Urothelium cell line (cell line): ENCODE data around the gene LYPLAL1.
A peak's percentile ranks its signal among the peaks of the same experiment; 100 is the strongest.
"Not testable (repeated sequence)": the region's sequence is repeated elsewhere in the genome, so short reads cannot be mapped to it uniquely, and the experiment has no call there.

Source experiments
- DNase-seq: peaks from one replicate; pipeline ENCODE4 v3.0.0; 2011; ENCODE audit warnings: low spot score, mixed read lengths
- FAIRE-seq: peaks from 2 replicates; lab custom pipeline; 2011; peaks lifted over from hg19 to GRCh38; lab: Jason Lieb, UNC

LYPLAL1 gene

DNA sequence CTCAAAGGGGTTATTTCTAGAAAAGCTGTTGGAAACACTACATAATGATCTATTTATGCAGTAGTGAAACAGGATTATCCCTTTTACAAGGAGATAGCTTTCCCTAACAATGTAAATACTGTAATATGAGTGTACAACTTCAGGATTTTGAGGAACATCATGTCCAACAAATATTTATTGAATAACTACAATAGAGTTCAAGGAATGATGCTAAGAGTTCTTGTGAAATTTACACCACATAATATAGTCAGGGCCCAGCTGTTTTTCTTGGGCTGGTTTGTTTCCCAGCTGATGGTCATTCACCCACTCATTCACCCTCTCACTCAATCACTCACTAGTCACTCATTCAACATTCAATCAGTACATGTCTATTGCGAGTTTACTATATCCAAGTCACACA lies 12.3 kb upstream of the LYPLAL1 start:
- no peak for DNase-seq
- FAIRE-seq: no peak

DNA sequence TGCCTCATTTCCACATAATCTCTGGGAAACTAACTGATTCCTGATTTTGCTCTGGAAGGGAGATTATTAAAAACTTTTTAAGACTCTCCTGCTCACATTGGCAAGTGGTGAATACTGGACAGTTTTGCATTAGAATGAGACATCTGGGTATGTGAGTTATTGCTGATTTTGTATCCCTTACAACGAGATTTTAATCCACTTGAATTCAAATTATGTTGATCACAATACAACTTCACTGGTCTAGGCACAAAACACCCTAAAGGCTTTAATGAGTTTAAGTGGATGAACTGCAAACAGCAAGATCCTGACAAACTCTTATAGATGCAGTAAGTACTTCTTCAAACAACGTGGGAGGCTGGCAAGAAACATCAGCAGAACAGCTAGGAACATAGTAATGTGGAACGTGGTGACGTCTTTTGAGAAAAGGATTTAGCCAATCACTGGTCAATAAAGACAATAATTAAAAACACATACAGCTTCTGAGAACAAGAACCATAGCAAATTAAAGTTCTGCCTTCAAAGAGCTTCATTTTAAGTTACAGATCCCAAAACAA lies 10.2 kb upstream of the LYPLAL1 start:
- FAIRE-seq (no peak), DNase-seq (no peak)

DNA sequence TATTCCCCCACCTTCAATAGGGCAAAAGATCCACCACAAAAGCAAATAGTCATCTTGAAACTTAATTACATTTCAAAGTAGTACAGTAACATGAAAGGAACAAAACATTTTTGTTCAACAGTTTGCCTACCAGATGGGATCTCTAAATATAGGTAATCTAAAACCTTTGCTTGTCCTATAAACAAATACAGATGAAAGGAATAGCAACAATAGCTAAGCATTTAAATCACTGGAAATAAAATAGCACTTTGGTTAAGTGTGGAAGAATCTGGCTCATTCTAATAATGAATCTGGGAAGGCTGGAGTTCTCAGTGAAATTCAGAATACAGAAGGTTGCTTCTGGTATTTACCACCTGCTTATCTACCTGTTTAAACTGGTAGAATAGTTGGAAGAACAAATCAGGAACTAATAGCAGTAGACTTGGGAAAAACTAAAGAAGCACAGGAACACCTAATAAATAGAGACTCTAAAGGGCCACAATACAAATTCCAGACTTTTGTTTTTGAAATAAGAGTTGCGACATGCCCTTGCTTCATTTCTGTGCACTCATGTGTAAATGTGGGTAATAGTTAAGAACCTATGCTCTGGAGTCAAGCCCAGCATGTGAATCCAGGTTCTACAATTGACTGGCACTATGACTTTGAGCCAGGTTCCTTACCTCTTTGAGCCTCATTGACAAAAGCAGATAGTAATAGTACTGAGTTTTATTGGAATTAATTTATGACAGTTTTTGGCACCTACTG lies 2.3 kb upstream of the LYPLAL1 start:
- FAIRE-seq: no peak
- DNase-seq: no peak

DNA sequence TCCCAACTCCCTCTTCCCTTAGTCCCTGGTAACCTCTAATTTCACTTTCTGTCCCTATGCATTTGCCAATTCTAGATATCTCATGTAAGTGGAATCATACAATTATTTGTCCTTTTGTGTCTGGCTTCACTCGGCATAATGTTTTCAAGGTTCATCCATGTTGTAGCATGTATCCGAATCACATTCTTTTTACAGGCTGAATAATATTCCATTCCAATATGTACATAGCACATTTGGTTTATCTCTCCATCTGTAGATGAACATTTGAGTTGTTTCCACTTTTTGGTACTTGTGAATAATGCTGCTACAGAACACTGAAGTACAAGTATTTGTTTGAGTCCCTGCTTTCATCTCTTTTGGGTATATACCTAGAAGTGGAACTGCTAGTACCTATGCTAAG lies 857 bp upstream of the LYPLAL1 start:
- no peak for FAIRE-seq
- DNase-seq: no peak

DNA sequence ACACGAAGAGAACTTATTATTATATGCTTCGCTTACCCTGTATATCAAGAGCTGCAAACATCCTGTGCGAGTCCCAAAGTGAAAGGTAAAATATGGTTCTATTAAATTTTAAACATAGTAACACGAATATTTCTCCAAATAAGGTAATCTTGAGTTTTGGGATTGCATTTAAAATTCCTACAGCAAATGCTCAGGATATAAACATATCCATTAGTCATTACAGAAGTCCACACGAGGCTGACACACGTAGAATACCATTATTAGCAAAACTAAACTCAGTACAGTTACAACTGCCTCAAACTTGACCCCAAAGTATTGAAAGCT lies 282 bp upstream of the LYPLAL1 start:
- no peak for DNase-seq
- FAIRE-seq: no peak

DNA sequence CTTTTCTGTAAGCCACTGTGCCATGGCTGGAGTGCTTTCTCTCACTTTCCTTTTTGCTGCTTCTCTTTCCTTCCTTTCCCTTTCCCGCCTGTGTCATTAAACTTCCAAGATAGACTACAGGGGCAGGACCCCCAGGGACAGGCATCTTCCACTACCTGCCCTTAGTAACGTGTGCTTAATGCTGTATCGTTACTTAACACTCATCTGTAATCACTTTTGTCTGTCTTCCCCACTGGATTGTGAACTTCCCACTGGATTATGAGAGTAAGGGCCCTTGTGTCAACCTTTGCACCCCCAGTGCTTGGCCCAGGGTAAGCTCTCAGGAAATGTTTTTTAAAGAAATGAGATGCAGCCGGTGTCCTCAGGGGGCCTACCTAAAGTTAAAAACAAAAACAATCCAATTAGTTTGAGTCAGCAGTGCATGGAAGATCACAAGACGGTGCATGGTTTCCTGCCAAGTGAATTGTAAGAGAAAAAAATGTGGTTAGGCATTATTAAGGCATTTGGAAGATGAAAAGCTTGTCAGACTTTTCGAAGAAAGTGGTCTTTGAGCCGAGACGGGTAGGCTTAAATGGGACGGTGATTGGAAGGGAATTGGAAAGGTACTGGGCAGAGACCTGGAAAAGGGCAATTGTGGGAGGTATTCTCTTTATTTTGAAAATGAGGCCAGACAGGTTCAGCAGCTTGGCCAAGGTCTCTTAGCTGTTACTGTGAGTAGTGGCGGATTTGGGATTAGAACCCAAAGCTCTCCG lies 958 bp downstream of the LYPLAL1 start:
- DNase-seq: peak; percentile 8
- FAIRE-seq: no peak

DNA sequence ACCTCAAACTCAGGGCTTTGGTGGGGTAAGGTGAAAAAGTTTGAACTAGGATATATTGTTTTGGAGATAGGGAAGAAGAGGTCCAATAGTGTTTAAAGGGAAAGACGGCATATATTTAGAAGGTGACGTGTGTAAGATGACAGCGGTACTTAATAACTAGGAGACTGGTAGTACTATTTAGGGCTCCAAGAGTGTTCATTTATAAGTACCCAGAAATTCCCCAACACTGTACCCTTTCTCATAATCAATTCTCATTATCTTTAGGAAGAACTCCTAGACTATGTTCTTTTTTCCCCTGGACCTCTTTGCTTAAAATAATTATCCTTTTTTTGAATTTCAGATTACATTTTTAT lies 1.5 kb downstream of the LYPLAL1 start:
- DNase-seq: no peak
- no peak for FAIRE-seq

DNA sequence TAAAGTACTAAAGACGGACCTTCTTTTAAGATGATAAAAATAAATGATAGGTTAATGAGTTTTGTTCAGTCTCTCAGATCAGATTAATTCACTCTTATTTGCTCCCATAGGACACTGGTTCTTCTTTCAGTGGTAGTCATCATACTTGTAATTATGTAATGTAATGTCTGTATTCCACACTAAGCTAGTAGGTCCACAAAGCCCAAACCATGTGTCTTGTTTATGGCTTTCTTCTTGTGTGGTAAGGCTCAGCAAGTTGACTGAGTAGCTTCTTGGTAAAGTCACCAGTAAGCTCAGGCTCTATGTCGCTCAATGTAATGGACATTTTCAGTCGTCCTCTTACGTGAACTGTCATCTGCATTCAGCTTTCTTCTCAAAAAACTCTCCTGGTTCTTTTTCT lies 2.5 kb downstream of the LYPLAL1 start:
- DNase-seq (no peak), FAIRE-seq (no peak)

DNA sequence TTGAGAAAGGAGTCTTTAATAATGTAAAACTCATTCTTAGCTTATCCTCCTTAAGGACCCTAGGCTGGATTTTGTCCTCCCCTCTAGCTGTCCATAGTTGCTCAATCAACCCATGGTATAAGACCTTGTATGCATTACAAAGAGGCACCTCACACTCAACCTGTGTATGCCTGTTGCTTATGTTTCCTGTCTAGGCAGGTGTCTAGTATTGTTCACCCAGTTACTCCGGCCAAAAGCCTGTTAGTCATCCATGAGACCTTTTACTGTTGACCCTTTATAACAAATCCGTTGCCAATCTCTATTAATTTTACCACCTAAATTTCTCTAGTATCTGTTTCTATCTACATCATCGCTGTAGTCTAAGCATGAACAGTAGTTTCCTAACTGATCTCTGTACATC lies 3.7 kb downstream of the LYPLAL1 start:
- no peak for DNase-seq
- no peak for FAIRE-seq

DNA sequence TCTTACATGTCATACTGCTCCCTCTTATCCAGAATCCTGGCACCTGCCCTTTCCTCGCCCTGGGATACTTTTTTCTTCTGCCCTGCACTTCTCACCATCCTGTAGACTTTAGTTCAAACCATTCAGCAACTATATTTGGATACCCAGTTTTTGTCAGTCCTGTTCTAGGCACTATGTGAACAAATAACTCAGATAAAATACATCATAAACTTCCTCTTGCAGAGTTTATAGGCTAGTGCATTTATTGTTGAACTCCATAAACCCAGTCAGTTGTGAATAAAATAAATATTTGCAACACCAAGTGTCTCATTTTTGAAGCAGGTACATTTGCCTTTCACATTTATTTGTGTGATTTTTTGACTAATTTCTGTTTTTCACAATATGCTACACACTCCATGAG lies 4.3 kb downstream of the LYPLAL1 start:
- no peak for DNase-seq
- FAIRE-seq: no peak

DNA sequence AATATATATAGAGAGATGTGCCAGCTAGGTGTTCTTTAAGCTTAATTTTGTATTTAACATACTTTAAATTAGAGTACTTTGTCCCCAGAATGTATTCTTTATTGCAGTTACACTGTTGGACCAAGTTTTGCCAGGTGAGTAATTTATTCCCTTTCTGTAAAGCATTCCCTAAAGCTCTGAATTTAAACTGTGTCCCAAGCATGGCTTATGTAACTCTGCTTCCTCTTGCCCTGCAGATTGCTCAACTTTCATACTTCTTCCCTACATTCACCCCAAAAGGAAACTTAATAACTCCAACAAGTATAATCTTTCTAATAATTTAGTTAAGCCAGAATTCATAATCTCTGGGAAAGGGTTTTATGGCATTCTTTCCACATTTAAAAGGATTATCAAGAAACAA lies 5.6 kb downstream of the LYPLAL1 start:
- no peak for FAIRE-seq

DNA sequence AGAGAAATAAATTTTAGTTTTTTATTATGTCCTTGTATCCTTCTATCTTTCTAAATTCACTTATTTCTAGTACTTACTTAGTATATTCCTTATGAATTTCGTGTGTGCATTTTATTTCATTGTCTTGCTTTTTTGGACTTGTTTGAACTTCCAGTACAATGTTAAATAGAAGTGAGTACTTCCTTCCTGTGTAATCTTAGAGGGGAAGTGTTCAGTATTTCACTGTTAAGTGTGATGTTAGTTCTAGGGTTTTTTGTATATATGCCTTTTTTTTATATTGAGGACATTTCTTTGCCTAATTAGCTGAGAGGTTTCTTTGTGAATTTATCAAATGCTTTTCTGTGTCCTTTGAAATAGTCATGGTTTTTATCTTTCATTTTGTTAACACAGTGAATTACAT lies 10.7 kb downstream of the LYPLAL1 start:
- FAIRE-seq (no peak), DNase-seq (no peak)

More for the DNA sequence above, 5.6 kb downstream of the LYPLAL1 start:
- DNase-seq: no peak

DNA sequence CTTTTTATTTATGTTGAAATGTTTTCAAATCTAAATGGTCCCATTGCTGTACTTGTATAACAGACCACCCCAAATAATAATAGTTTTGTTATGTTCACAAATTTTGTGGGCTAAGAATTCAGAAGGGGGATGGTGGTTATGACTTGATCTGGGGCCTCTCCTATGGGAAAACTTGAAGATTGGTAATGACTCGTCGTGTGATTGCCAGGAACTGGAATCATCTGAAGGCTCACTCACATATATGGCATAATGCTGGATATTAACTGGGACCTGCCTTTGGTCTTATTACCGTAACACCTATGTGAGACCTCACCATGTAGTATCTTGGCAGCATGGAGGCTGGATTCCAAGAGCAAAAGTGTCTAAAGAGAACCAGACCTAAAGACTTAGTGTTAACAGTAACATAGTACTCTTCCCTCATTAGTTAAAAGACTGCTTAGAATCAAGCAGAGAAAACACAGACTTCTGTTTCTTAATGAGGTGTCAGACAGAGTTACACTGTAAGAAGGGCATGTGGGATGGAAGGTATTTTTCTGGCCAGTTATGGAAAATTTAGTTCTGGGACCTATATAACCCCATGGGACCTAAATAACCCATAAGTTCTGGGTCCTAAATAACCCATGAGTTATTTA lies 11.9 kb downstream of the LYPLAL1 start:
- DNase-seq: no peak
- no peak for FAIRE-seq

DNA sequence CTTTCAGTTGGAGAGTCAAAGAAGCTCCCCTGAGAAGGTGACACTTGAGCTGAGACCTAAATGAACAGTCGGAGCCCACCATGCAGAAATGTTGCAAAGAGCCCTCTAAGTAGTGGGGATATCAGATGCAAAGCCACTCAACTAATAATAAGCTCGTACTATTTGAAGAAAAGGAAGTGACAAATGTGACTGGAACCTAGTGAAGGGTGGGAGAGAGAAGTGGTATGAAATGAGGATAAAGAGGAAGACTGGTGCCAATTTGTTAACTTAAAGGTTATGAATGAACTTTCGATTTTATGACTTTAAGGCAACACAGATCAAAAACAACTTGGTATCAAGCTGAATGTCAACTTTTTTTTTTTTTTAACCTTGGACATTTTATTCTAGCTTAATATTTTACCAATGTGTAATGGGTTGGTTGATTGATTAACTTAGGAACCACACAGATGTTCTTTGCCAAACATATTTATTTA lies 14.7 kb downstream of the LYPLAL1 start:
- FAIRE-seq: no peak

DNA sequence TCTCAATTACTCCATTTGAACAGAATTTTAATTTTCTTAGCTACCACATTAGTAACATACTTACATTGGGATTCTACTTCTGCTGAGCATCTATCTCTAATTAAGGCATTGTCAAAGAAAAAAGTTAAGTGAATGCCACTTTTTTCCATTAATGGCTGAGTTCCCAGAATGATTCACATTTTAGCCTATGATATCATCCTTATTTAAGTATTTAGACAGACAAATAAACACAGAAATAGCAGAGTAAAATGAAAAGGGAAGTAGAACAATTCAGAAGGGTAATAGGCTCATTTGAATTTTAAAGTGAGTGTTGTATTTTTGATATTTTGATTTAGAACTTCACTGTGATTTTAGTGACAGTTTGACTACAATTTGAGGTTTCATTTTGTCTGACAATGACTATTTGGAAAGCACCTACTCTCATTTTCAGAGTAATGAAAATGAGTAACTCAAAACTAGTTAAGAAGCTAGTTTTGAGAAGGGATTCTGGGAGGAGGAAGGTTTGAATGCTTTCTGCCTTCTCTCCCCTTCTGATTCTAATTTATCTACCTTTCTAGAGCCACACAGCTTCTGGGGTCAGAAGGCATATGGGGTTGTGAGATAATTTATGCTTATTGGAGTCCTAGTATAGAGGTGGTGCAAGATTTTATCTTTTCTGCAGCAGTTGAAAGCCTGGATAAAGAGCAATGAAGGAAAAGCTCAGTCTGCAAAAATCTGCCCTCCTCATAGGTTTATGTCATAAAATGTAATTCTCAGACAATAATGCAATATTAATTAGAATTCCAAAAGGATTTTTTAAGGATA lies 15.5 kb downstream of the LYPLAL1 start:
- DNase-seq: no peak
- no peak for FAIRE-seq

More for the DNA sequence above, 14.7 kb downstream of the LYPLAL1 start:
- DNase-seq: no peak

DNA sequence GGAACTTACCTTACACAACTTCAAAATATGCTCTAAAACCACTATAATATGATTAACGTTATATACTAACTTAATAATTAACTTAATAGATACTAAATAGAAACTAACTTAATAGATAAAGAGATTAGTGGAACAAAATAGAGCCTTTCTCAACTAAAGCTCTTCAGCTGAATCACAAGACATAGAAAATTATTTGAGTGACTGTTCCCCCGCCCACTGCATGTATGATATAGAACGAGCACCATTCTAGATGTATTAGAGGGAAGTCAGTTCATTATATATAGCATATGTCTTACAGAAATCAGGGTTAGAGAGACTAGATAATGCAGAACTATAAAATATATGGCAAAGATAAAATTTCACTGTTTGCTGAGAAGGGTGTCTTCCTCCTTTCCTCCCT lies 16.3 kb downstream of the LYPLAL1 start:
- no peak for FAIRE-seq
- no peak for DNase-seq

DNA sequence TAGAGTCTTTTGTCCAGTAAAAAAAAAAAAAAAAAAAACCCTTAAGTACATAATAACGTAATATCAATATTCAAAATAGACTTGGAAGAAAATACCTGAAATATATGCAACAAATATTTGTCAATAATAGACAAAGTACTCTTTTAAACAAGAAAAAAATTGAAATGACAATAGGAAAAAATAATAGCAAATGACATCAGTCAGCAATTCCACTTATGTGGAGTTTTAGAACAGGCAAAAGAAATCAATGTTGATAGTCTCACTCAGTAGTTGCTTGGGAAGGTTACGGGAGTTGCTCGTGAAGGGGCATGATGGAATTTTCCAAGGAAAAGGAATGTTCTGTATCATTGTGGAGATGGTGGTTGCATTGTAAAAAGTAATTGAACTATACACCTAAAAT lies 16.9 kb downstream of the LYPLAL1 start:
- DNase-seq (no peak), FAIRE-seq (no peak)

DNA sequence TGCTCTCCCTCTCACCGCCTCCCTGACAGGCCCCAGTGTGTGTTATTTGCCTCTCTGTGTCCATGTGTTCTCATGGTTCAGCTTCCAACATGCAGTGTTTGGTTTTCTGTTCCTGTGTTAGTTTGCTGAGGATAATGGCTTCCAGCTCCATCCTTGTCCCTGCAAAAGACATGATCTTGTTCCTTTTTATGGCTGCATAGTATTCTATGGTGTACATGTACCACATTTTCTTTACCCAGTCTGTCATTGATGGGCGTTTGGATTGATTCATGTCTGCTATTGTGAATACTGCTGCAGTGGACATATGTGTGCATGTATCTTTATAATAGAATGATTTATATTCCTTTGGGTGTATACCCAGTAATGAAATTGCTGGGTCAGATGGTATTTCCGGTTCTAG lies 22.2 kb downstream of the LYPLAL1 start:
- not testable (repeated sequence) for FAIRE-seq, DNase-seq

DNA sequence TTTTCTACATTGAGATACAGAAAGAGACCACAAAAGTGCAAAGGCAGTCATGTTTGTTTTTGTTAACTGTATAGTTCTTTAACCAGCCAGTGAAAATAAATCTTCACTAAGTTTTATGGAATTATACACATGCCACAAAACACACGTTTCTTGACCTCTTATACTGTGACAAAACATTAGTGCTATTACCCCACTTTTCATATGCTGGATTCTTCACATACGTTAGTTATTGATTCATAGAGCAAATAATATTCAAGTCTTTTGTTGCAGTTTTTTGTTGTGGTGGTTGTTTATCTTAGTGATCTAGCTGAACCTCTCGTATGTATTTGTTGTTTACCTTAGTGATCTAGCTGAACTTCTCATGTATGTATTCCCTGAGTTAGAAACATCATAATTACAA lies 28.0 kb downstream of the LYPLAL1 start:
- no peak for FAIRE-seq
- no peak for DNase-seq

DNA sequence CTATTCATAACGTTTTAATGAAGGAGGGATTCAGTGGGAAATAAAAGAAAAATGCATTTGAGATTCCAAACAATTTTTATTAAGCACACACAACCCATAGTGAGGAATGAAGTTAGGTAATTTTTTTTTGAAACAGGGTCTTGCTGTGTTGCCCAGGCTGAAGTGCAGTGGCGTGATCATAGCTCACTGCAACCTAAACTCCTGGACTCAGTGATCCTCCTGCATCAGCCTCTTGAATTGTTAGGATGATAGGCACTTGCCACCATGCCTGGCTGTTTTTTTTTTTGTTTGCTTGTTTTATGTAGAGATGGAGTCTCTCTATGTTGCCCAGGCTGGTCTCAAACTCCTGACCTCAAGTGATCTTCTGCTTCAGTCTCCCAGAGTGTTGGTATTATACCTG lies 28.9 kb downstream of the LYPLAL1 start:
- FAIRE-seq: no peak
- no peak for DNase-seq

DNA sequence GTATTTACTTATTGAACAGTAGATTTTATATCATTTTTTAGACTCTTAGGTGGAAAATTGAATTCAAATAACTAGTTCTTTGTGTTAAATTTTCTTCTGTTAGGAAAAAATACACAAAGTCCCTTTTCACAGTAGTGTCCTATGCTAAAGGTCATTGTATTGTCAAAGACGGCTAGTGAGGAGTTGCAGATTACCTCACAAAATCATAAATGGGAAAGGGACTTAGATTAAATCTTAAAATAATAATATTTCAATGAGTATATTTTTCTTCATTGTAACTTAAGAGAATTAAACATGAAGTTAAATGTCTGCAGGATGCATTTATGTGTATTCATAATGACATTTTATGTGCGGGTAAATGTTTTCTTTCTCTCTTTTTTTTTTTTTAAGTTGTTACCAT lies 32.7 kb downstream of the LYPLAL1 start:
- DNase-seq (no peak), FAIRE-seq (no peak)
